KOPT-K1 (cell line): ENCODE data around the gene PAGE3.

ENCODE experiments used
- H3K27ac ChIP-seq: fragments of 200-600 bp; sonication (generic); 2 replicates; pipeline ENCODE4 v1.5.1; 2016; ENCODE audit warnings: antibody characterized with exemption, mild to moderate bottlenecking, low read depth, low read length; ENCODE audit not compliant: poor library complexity, severe bottlenecking
- H3K36me3 ChIP-seq: fragments of 200-600 bp; sonication (generic); 2 replicates; pipeline ENCODE4 v1.5.1; 2017; ENCODE audit warnings: antibody characterized with exemption, mild to moderate bottlenecking, low read length, moderate library complexity; ENCODE audit not compliant: insufficient read depth
- H3K9me3 ChIP-seq: fragments of 200-600 bp; sonication (generic); 2 replicates; pipeline ENCODE4 v1.5.1; 2017; ENCODE audit warnings: antibody characterized with exemption, low read length, mild to moderate bottlenecking; ENCODE audit not compliant: insufficient read depth, poor library complexity, severe bottlenecking

Gene PAGE3

GRCh38 chrX:55264816-55265215 lies at the start of gene PAGE3:
TSS of gene PAGE3 (minus strand) at chrX:55264916. CDS start at chrX:55263903, 1,013 bp downstream.
- Histone ChIP-seq H3K27ac (no peak within 1 kb of the TSS), H3K9me3 (no peaks in the 10 kb centered on the region), H3K36me3 (no peaks in the 10 kb centered on the region)

- Histone ChIP-seq H3K27ac (no peak overlapping the region), H3K36me3 (no peaks in the 10 kb centered on the region), H3K9me3 (no peaks in the 10 kb centered on the region)
These were observed 47.9 kb upstream of the PAGE3 start for GRCh38 chrX:55312655-55313054.

- H3K9me3 ChIP-seq, result no peaks in the 10 kb centered on the region
These were observed 26.2 kb upstream of the PAGE3 start for GRCh38 chrX:55290963-55291362.

GRCh38 chrX:55279832-55280231 lies 15.1 kb upstream of the PAGE3 start:
- Histone ChIP-seq H3K27ac (no peak overlapping the region), H3K36me3 (no peaks in the 10 kb centered on the region), H3K9me3 (no peaks in the 10 kb centered on the region)

More at GRCh38 chrX:55290963-55291362, 26.2 kb upstream of the PAGE3 start:
- Histone ChIP-seq H3K36me3 (no peaks in the 10 kb centered on the region), H3K27ac (no peak overlapping the region)

GRCh38 chrX:55260806-55261205 lies 3.9 kb downstream of the PAGE3 start:
- H3K27ac ChIP-seq, result no peak overlapping the region
- H3K36me3 ChIP-seq, result no peaks in the 10 kb centered on the region
- no peaks in the 10 kb centered on the region for H3K9me3 ChIP-seq

- Histone ChIP-seq H3K9me3 (no peaks in the 10 kb centered on the region), H3K36me3 (no peaks in the 10 kb centered on the region), H3K27ac (no peak overlapping the region)
These were observed 11.2 kb downstream of the PAGE3 start for GRCh38 chrX:55253528-55253927.

- Histone ChIP-seq H3K27ac (no peak overlapping the region), H3K36me3 (no peaks in the 10 kb centered on the region), H3K9me3 (no peaks in the 10 kb centered on the region)
These were observed 23.9 kb downstream of the PAGE3 start for GRCh38 chrX:55240788-55241340.

- no peaks in the 10 kb centered on the region for H3K9me3 ChIP-seq
- no peaks in the 10 kb centered on the region for H3K36me3 ChIP-seq
- H3K27ac ChIP-seq, result no peak within 1 kb of the TSS
These were observed 44.5 kb downstream of the PAGE3 start, which contains the start of gene PAGE5 for GRCh38 chrX:55220119-55220794. TSS of gene PAGE5 (plus strand) at chrX:55220346. CDS start at chrX:55221383, 1,037 bp downstream.

- H3K9me3 ChIP-seq, result no peaks in the 10 kb centered on the region
- no peak overlapping the region for H3K27ac ChIP-seq
- no peaks in the 10 kb centered on the region for H3K36me3 ChIP-seq
These were observed 51.3 kb downstream of the PAGE3 start for GRCh38 chrX:55213381-55213780.

GRCh38 chrX:55210931-55211677 lies 53.6 kb downstream of the PAGE3 start:
- no peaks in the 10 kb centered on the region for H3K9me3 ChIP-seq
- no peaks in the 10 kb centered on the region for H3K36me3 ChIP-seq
- H3K27ac ChIP-seq, result no peak overlapping the region
